Measurements from ENCODE around the gene SORCS3. TPM values are rescaled to one million over a fixed set of nuclear protein-coding genes. Genes with fewer than 3 reads are reported as not detected.

SORCS3 gene
- total RNA-seq, 1 donor from 2014 or later: 0.31 TPM

DNA sequence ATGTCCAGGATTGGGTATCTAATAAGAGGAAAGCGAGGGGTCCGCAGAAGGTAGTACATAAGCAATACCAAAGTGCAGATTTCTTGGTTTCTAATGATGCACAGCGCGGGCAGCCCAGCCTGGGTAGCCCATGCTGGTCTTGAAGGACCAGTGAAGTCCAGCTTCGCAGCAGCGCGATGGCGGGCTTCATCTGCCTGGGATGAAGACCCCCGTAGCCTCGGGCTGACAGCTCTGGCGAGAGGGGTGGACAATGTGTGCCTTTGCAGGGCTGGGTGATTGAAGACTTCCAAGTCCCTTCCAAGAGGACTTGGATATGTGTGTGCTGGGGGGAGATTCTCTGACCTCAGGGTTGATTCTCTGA is 2.2 kb downstream of the SORCS3 start:
- Mint-ChIP-seq H3K27ac (no peak overlapping the region), H3K4me1 (ENCODE audit: low read depth) (peaks cover 17% of the 10 kb centered on the region), H3K9me3 (ENCODE audit: low read depth) (no peaks in the 10 kb centered on the region), H3K27me3 (peaks cover 88% of the 10 kb centered on the region), H3K36me3 (ENCODE audit: insufficient read depth) (no peaks in the 10 kb centered on the region), H3K4me3 (ENCODE audit: low read depth) (peak overlapping the region; percentile 11)
- no peak for DNase-seq (ENCODE audit: low spot score, unreplicated experiment)
- TF ChIP-seq, protein P1, sequence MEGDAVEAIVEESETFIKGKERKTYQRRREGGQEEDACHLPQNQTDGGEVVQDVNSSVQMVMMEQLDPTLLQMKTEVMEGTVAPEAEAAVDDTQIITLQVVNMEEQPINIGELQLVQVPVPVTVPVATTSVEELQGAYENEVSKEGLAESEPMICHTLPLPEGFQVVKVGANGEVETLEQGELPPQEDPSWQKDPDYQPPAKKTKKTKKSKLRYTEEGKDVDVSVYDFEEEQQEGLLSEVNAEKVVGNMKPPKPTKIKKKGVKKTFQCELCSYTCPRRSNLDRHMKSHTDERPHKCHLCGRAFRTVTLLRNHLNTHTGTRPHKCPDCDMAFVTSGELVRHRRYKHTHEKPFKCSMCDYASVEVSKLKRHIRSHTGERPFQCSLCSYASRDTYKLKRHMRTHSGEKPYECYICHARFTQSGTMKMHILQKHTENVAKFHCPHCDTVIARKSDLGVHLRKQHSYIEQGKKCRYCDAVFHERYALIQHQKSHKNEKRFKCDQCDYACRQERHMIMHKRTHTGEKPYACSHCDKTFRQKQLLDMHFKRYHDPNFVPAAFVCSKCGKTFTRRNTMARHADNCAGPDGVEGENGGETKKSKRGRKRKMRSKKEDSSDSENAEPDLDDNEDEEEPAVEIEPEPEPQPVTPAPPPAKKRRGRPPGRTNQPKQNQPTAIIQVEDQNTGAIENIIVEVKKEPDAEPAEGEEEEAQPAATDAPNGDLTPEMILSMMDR (IDR thresholded peaks at IDR 0.05; ENCODE audit: unreplicated experiment): no peak

- H3K4me1 Mint-ChIP-seq (ENCODE audit: low read depth): peaks cover 4% of the 10 kb centered on the region
- H3K36me3 Mint-ChIP-seq (ENCODE audit: insufficient read depth): no peaks in the 10 kb centered on the region
- TF ChIP-seq, protein P1 (IDR thresholded peaks at IDR 0.05; ENCODE audit: unreplicated experiment): no peak
- no peak overlapping the region for H3K27ac Mint-ChIP-seq
- no peak for DNase-seq (ENCODE audit: low spot score, unreplicated experiment)
- peaks cover 68% of the 10 kb centered on the region for H3K27me3 Mint-ChIP-seq
- H3K4me3 Mint-ChIP-seq (ENCODE audit: low read depth): no peak overlapping the region
- H3K9me3 Mint-ChIP-seq (ENCODE audit: low read depth): no peaks in the 10 kb centered on the region
These were observed 5.1 kb downstream of the SORCS3 start for GRCh38 chr10:104646146-104646545.

DNA sequence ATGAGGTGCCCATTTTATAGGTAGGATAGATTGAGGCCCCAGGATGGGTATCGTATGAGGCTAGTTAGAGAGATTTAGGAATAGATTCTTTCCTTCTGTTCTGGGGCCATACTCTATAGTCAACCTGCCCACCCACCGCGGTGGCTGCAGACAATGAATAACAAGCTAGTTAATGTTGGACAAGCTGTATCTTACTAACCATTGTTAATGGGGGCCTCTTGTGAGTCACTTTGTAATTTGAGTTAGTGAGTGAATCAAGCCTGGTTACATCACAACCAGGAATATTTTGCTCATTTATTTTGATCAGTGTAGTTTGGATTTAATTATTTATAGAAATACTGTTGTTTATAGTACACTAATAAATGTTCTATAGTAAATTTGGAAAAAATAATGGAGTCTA is 7.3 kb downstream of the SORCS3 start:
- Mint-ChIP-seq H3K27me3 (peaks cover 54% of the 10 kb centered on the region), H3K4me1 (ENCODE audit: low read depth) (peaks cover 2% of the 10 kb centered on the region), H3K36me3 (ENCODE audit: insufficient read depth) (no peaks in the 10 kb centered on the region), H3K27ac (no peak overlapping the region), H3K4me3 (ENCODE audit: low read depth) (no peak overlapping the region), H3K9me3 (ENCODE audit: low read depth) (no peaks in the 10 kb centered on the region)
- TF ChIP-seq, protein P1 (IDR thresholded peaks at IDR 0.05; ENCODE audit: unreplicated experiment): no peak
- DNase-seq (ENCODE audit: low spot score, unreplicated experiment): no peak

- H3K4me3 Mint-ChIP-seq (ENCODE audit: low read depth): no peak overlapping the region
These were observed 9.0 kb downstream of the SORCS3 start for GRCh38 chr10:104650072-104650471.

DNA sequence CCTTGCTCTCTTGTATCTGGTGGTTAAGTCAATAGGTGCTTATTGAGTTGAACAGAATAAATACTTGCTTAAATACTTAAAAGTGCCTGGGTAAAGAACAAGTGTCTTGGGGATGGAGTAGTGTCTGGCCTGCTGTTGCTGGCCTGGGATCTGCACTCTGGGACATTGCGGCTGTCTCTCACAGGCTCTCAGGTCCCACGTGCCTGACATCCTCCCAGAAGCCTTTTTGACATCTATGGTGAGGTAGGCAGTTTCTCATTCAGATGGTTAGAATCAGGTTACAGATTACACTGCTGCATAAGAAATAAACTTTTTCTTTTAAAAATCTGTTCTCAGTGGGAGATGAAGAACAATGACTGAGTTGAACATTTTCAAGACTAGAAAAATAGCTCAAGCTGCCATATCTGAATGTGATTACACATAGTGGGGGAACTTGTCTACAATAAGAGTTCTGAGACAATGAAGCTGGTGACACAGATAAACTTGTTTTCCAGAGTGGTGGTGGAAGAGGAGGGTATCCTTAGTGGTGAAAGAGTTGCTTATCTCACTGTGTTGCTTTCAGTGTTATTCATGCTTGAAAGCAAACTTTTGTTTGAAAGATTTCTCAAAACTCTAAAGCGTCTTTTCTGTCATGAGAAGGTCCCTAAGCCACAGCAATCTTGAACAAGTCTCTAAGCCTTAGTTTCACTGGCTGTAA is 9.7 kb downstream of the SORCS3 start:
- H3K36me3 Mint-ChIP-seq (ENCODE audit: insufficient read depth): no peaks in the 10 kb centered on the region
- TF ChIP-seq, protein P1 (IDR thresholded peaks at IDR 0.05; ENCODE audit: unreplicated experiment): no peak
- H3K27me3 Mint-ChIP-seq: peaks cover 30% of the 10 kb centered on the region

More at GRCh38 chr10:104650072-104650471, 9.0 kb downstream of the SORCS3 start:
- Mint-ChIP-seq H3K27ac (no peak overlapping the region), H3K4me1 (ENCODE audit: low read depth) (peaks cover 2% of the 10 kb centered on the region), H3K27me3 (peaks cover 38% of the 10 kb centered on the region), H3K36me3 (ENCODE audit: insufficient read depth) (no peaks in the 10 kb centered on the region), H3K9me3 (ENCODE audit: low read depth) (no peaks in the 10 kb centered on the region)
- DNase-seq (ENCODE audit: low spot score, unreplicated experiment): no peak
- TF ChIP-seq, protein P1 (IDR thresholded peaks at IDR 0.05; ENCODE audit: unreplicated experiment): peak; percentile 45

More for the DNA sequence above, 9.7 kb downstream of the SORCS3 start:
- H3K9me3 Mint-ChIP-seq (ENCODE audit: low read depth): no peaks in the 10 kb centered on the region
- DNase-seq (ENCODE audit: low spot score, unreplicated experiment): no peak
- H3K27ac Mint-ChIP-seq: no peak overlapping the region
- H3K4me3 Mint-ChIP-seq (ENCODE audit: low read depth): no peak overlapping the region
- peaks cover 2% of the 10 kb centered on the region for H3K4me1 Mint-ChIP-seq (ENCODE audit: low read depth)

Measured in progenitor cell of endocrine pancreas (in vitro differentiated cells).